HCT116 (cell line): ENCODE data around the gene AP1S1.

Experiments used
- ATF3 ChIP-seq: IDR thresholded peaks from 2 replicates; pipeline ENCODE4 v1.6.1; 2012
- CTCF ChIP-seq, 3 experiments: fragments of 200-600 bp in 1 of 3; sonication (generic) in 1 of 3; IDR thresholded peaks in 2 of 3; conservative IDR thresholded peaks in 1 of 3; 2 replicates each; pipeline ENCODE4 v1.5.1; 2012 to 2017; ENCODE audit warnings: low read depth in 2 of 3, low read length in 2 of 3, antibody characterized with exemption in 1 of 3, borderline replicate concordance in 1 of 3, control low read depth in 1 of 3, mild to moderate bottlenecking in 1 of 3, mixed read lengths in 1 of 3, mixed run types in 1 of 3, moderate library complexity in 1 of 3; ENCODE audit not compliant: insufficient read depth in 1 of 3
- EGR1 ChIP-seq: IDR thresholded peaks from 2 replicates; pipeline ENCODE4 v1.6.1; 2012; ENCODE audit warnings: low read depth
- EZH2 ChIP-seq: fragments of 200-600 bp; sonication (generic); IDR thresholded peaks from 2 replicates; pipeline ENCODE4 v1.6.1; 2017; ENCODE audit warnings: antibody characterized with exemption, mixed run types
- EZH2phosphoT487 ChIP-seq: fragments of 200-600 bp; IDR thresholded peaks from 2 replicates; pipeline ENCODE4 v1.6.1; 2018; ENCODE audit warnings: antibody characterized with exemption, borderline replicate concordance
- FOSL1 ChIP-seq: IDR thresholded peaks from 2 replicates; pipeline ENCODE4 v1.6.1; 2012; ENCODE audit warnings: low read depth
- JUND ChIP-seq: IDR thresholded peaks from 2 replicates; pipeline ENCODE4 v1.6.1; 2012
- MAX ChIP-seq: IDR thresholded peaks from 2 replicates; pipeline ENCODE4 v1.6.1; 2012
- POLR2A ChIP-seq: IDR thresholded peaks from 2 replicates; pipeline ENCODE4 v1.7.0; 2011; ENCODE audit warnings: borderline replicate concordance; ENCODE audit not compliant: insufficient read depth, insufficient read length; ENCODE audit errors: extremely low read depth
- POLR2AphosphoS5 ChIP-seq: IDR thresholded peaks from 2 replicates; pipeline ENCODE4 v1.6.1; 2011; ENCODE audit warnings: mild to moderate bottlenecking, low read depth, low read length, moderate library complexity
- REST ChIP-seq: IDR thresholded peaks from 2 replicates; pipeline ENCODE4 v1.6.1; 2012; ENCODE audit warnings: low read depth

GRCh38 chr7:101179117-101179516 is 24.8 kb downstream of the AP1S1 start:
- TF ChIP-seq POLR2AphosphoS5 (no peak), CTCF (IDR thresholded peaks at IDR 0.05 in 2 of 3, conservative IDR thresholded peaks at IDR 0.05 in 1 of 3; ENCODE audit: borderline replicate concordance in 1 of 3, insufficient read depth in 1 of 3, low read depth in 2 of 3, low read length in 2 of 3) (no peak), ATF3 (no peak), REST (no peak), POLR2A (no peak), JUND (no peak), EZH2 (no peak), EZH2phosphoT487 (no peak), FOSL1 (no peak), EGR1 (no peak), MAX (no peak)
